GM11168 (cell line): Measurements from ENCODE around the gene FLT1.

ENCODE experiments used
- in situ Hi-C: fragments of 300-500 bp; cut with MboI; formaldehyde crosslinking; loops from one replicate; pipeline ENCODE4 v1.12.0; 2022; ENCODE audit warnings: low sequenced_read_pairs; ENCODE audit not compliant: unreplicated experiment

FLT1 gene

DNA sequence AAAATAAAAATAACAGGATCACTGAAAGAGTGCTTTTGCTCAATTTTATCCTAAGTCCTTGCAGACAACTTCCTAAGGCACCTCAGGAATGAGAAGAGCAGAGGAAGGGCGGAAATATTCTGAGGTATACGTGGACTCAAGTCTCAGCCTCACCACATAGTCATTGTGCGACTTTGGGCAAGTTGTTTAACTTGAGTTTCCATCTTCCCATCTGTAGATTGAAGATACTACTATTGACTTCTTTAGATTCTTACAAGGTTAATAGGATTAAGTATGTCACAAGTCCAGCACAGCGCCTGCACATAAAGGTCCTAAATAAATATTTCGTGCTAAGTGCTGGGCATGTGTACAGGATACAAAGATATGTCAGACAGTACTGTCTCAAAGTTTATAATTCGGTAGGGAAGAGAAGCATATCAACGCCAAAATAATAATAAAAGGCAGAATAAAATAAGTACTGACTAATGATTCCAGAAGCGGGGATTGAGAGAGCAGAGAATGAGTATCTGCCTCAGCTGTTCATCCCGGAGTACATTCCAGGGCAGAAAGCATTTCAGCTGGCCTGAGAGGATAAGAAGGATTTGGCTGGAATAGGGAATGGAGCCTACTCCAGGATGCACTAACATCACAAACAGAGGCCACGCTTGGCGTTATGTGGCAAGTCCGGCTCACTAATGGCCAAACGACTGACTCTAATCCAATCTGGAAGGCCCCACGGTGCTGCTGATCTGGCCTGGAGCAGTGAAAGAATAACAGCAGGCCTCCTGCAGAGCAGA is 139.7 kb downstream of the FLT1 start:
- in situ Hi-C loops, result no loop called here

DNA sequence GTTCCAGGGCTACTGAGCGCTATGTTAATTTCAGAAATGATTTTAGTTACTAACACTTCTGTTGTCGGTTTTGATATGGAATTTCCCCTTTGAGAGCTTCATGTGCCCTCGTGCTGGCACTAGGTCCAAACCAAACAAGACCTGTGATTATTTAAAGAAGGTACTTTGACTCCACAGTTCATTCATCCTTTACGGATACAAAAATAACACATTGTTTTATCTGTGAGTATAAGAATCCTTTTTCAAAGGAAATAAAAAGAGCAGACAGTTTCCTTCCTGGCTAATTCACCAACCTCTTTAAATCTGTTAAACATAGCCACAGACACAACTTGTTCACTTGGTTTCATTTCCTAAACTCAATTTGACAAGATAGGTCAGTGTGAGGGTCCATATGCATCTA is 141.2 kb downstream of the FLT1 start:
- in situ Hi-C loops, result no loop called here

DNA sequence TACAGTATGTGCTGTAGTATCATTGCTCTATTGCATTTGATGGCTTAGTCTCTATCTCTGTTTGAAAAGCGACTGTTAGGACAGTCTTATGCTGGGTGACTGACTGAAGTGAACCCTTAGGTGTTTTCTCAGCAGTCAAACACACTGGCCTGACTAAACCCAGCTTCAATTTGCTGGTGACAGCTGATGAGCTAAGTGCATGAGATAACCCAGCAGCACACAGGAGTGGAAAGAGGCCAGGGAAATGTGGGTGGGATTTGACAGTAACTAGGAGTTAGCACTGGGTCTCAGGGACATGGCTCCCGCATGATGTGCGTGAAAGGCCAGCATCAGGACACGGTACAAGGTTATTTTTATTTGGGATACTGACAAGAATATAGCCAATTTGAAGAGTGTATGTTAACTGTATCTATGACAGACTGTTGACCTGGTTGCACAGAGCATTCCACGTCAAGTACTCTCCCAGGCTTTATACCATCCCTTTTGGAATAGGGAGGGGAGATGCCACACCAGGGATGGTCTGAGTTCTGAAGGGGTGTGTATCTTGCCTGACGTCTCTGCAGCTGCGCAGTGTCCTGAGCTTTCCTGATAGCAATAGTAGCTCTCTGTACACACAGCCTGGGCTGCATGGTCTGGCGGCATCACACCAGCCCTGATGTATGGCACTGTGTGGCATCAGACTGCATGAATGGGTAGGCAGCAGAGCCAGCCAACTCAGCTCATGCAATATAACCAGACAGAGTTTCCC is 144.8 kb downstream of the FLT1 start:
- in situ Hi-C loops, result no loop called here

DNA sequence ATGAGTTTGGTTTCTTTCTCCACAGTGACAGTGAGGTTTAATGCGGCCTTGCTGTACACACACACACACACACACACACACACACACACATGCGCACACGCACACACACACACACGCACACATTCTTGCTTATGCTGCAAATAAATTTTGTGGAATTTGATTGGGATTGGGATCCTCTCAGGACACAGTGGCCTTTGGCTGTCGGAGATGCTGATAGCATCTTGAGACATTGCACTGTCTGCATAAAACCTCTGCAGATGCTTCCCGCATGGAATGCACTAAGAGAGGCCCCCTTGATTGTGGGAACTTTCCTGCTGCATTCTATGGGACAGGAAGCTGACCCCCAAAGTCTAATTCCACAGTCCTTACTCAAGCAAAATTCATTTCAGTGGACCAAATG is 145.6 kb downstream of the FLT1 start:
- in situ Hi-C loops, result no loop called here

DNA sequence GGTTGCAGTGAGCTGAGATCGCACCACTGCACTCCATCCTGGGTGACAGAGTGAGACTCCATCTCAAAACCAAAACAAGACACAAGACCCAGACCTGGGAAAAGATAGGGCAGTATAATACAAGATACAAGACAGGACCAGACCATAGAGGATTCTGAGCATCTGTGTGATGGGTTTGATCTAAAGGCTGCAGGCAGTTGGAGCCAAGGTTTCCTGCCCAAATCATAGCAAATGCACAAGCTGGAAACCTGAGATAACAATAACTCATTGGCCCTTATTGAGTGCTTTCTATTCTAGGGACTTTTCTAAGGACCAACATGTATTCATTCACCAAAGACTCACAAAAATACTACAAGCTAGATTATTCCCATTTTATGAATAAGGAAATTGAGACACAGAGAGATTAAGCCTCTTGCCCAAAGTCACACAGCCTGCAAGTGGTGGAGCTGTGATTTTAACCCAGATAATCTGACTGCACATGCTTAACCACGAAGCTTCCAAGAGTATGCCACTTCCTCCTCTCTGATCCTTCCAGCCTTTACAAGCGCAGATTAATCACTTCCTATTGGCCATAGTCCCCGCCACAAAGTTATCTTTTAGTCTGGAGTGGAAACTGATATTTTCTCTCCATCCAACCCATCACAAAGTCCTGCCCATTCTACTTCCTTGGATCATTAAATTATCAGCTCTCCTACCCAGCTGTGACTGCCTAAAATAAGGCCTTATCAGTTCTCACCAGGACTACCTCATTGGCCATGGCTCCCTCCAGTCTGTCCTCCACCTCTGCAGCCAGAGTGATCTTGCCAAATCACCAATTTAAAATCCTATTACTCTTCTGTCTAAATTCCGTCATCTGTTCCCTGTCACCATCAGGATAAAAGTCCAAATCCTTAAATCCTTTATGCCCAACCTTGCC is 147.2 kb downstream of the FLT1 start:
- in situ Hi-C loops, result no loop called here

DNA sequence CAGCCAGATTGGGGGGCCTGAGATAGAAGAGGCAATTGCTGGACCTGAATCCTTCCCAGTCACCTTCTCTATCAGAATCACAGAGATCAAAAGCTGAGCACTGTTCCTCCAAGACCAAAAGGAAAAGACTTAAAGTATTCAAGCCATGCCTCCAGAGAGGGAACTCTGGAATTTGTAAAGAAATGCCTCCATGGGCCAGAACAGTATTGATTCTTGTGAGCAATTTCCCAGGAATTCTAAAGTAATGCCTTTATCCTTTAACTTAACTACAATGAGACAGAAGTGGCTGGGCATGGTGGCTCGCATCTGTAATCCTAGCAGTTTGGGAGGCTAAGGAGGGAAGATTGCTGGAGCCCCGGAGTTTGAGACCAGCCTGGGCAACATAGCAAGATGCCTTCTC is 148.8 kb downstream of the FLT1 start:
- in situ Hi-C loops, result no loop called here

DNA sequence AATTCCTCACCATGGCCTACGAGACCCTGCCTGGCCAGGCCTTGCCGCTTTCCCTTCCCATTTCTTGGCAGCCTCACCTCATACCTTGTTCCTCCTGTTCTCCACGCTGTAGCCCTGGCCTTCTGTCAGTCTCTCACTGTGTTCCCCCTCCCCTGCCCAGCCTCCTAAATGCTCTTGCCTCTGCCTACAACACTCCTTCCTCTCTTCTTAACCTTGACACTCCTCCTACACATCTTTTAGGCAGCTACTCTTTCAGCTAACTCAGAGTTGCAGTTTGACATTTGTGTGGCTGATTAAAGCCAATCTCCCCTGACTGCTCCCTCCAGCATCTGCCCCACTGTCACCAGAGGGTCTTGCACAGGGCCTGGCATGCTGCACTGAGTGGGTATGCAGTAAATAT is 150.8 kb downstream of the FLT1 start:
- in situ Hi-C loops, result no loop called here

DNA sequence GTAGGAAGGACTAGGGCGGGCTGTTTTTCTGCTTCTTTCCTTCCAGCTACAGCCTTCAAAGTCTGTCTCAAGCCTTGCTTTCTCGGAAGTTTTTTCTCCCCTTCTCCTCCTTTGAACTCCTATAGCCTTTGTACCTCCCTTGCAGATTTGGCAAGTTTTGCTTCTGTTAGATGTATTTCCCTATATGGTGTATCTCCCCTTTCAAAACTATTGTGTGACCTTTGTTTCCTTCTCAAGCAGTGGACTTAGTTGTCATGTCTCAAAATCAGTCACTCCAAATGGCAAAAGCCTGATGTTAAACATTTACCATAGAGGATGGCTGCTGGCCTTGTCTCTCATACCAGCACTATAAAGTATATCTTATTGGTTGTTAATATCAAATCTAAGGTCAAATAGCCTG is 152.7 kb downstream of the FLT1 start:
- in situ Hi-C loops, result no loop called here

DNA sequence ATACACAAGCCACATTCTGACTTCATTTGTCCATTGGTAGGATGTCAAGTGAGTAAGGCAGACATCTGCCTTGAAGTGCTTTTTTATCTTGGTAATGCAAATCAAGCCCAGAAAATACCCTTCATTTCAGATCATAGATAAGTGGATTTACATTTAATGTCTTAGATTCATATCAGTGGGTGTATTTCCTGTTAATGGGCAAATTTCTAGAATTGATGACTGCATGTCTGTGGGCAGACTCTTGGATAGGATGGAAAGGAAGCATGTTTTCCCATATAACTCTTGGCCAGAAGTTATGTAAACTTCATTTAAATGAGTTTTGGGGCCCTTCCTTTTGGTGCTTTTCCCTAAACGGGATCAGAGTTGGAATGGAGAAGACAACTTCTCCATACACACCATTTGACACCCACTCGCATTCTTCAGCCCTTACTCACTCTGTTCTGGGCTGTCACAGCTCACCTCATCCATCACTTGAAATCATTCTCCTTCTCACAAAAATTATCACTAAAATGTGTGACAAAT is 154.6 kb downstream of the FLT1 start:
- in situ Hi-C loops, result no loop called here

DNA sequence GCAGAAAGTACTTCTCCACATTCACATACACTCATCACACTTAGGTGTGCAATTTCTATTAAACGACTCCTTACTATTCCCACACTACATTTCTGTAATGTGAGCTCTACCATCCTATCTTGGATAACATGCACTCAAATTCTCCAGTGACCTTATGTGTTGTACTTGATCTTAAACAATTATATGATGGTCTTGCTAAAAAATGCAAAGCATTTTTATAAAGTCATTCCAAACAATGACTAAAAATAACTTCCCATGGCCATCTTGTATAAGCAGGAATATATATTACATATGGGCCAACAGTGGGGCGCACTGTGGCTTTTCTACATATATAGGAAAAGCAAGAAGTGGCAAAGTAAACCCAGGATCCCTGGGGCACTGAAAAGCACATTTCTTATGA is 155.5 kb downstream of the FLT1 start:
- in situ Hi-C loops, result no loop called here

DNA sequence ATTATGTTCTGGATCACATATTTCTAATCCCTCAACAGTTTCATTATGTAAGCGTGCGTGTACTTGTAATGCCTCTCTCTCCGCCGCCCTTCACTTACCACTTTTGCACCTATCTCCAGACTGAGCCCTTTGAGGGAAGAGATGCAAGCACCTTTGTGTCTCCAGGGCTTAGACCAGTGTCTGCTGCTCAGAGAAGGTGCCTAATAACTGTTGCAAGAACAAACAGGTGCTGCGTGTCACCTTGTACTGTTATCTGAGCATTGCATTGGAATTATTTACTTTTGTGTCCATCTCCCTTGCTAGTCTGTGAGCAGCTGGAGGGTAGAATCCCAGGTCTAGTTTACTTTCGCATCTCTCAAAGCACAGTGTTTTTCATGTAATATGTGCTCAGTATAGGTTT is 156.2 kb downstream of the FLT1 start:
- in situ Hi-C loops, result no loop called here

DNA sequence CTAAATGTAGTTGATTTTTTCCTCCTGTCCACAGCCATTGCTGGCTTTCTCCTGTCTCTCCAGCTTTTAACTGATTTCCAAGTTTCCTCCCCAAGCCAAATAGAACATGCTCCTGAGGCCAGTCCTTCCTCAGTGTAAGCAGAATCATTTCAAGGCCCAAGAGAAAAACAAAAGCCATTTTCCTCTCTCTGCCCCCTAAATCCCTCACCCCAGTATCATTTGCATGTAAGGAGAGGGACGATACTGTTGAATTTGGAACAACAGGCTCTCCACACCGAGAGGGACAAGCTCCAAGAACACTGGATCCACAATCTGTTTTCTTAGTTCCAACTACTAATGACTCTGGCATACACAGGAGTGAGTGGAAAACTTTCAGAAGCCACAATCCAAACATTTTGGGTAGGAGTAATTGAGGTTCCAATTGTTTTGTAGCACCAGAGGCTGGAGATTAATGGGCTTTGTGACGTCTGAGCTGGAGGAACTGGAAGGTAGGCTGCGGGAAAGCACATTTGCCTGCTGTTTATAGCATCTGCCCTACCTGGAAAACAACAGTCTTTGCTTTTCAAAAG is 156.8 kb downstream of the FLT1 start:
- in situ Hi-C loops, result no loop called here

DNA sequence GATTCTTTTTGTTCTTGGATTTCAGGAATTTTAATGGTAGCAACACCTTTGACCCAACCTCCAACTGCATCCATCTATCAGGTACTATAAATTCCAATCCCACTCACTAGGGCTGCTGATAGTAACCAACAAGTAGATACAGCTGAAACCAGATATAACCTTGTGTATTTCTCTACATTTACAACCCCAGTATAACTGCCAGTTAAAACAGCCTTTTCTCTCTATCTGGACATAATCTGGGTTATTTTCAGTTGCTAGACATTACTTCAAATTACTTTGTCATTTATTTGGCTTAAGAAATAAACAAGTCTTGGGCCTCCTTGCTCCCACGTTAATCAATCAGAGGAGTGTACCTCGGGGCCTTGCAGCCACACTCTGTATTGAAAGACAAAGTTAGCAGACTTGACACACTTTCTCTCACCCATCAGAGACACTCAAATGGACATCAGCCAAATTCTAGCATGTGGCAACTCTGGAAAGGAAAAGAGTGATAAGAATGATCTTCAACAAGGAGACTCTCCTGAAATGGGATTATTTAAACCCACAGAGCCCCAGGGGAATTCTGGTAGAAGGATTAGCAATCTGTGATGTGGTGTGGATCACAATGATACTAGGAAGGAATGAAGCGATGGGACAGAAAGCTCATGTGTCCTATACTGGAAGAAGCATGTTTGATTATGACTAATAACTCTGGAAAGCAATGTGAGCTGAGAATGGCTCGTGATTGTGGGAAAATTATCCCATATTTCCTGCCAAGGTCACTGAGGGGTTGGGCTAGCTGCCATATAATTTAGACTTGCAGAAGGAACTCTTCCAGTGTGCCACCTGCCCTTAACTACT is 157.5 kb downstream of the FLT1 start:
- in situ Hi-C loops, result no loop called here

DNA sequence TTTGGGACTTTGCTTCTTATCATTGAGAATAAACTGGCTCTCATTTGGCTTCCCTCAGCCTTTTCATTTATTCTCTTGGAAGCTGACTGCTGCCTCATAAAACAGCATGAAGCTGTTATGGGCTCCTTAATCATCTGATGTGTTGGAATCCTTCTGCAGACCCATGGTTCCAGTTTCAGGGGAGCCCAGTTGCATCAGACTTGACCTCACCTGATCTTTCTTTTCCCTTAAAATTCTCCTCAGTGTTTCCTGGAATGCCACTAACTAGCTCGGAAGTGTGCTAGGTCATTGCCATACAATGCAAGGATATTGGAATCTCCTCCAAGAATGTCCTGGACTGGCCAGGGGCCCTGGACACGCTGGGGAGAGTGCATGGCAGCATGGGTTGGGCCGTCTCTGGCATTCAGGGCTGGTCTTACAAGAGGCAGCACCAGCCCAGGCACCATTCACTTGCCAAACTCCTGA is 158.7 kb downstream of the FLT1 start:
- in situ Hi-C loops, result no loop called here

DNA sequence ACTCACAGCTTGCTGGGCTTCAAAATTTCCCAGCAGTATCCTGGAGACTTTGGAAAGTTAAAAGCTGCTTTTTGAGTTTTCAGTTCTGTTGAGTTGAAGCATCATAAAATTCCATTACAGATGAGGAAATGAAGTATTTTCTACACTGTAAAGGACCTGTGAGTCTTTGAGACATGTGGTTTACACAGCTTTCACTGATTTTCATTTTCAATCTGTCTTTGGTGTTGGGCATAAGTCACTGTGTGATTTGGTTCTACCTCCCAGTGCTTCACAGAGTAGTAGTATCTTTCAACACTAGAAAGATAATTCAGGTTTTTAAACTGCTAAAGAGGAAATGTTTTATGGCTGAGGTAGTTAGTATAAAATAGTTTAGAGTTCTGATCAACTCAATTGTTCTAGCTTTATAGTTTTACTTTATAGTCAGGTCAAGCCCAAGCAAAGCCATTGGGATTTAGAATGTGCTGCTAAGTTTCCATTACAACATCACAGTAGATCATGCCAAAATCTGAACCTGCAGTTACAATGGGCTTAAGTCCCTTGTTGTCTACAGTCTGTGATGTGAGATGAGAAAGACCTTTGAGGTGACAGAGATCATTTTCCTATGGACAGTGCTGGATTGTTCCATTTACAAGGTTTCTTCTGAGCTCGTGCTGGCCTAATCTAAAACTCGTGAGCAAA is 161.6 kb downstream of the FLT1 start:
- in situ Hi-C loops, result no loop called here

DNA sequence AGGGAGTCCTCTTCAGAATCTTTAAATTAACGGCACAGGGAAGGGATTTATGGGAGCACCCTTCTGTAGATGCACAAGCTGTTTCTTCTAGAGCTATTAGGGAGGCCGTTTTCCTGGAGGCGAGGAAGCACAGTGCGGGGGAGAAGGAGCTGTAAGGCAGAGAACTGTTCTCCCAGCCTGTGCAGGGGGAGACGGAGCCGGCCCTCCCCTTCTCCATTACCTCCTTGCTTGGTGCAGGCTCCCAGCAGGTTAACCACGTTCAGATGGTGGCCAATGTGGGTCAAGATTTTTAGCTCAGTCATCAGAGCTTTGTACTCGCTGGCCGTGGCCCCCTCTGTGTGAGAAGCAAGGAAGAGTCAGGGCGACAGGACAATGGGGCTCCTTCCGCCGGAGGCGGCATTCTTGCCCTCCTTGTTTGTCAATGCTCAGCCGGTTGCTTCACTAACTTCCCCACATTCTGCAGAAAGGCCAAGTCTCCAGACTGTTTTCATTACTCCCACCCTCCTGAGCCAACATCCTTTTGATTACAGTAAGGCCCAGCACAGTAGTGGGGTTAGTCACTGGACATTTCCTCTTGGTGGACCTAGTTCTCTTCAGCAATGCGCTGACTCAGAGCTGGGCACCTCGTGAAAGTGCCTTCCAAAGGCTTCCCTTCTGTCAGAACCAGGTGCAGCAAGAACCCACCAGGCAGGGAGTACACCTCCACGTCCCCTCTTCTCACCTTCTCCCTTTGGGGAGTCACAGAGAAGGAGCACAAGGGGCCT is 165.4 kb downstream of the FLT1 start:
- in situ Hi-C loops, result loop anchor here (10.0 kb wide), 2 partner anchors 305 to 465 kb away; no protein-coding TSS in a partner anchor

DNA sequence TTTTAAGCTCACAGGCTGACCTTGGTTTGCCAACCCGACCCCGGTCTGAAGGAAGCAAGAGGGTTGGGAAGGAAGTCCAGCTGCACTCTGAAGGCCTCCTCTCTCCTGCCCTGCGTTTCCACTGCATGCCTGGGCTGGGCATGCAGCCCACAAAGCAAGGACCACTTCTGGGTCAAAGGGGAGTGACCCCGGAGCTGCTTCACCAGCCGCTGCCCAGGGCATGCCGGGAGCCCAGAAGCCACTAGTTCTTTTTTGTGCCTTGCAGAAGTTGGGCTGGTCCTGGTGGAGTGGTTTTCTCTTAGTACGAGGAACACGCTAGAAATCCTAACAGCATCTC is 166.7 kb downstream of the FLT1 start:
- in situ Hi-C loops, result loop anchor here (10.0 kb wide), 2 partner anchors 307 to 467 kb away; no protein-coding TSS in a partner anchor
